ENCODE data around the gene CTU2. TPM values are rescaled to one million over a fixed set of nuclear protein-coding genes. Genes with fewer than 3 reads are reported as not detected.

The CTU2 gene
- polyA plus RNA-seq, 3 donors from 2014 or later = 21.4 to 23.0 (median 22.0) TPM

GRCh38 chr16:88716601-88717001, 10.3 kb downstream of the CTU2 start:
- H3K9me3 Mint-ChIP-seq = no peaks in the 10 kb centered on the region
- no peak overlapping the region for H3K4me3 Mint-ChIP-seq
- no peak overlapping the region for H3K27ac Mint-ChIP-seq
- peaks cover 3 to 5% (median 4%) of the 10 kb centered on the region in 3 donors for H3K36me3 Mint-ChIP-seq
- no peak for DNase-seq
- H3K27me3 Mint-ChIP-seq (ENCODE audit: low read depth in 3 of 3) = peaks cover 0 to 8% (median 1%) of the 10 kb centered on the region in 3 donors
- peaks cover 5 to 10% of the 10 kb centered on the region in 2 donors for H3K4me1 Mint-ChIP-seq

DNA sequence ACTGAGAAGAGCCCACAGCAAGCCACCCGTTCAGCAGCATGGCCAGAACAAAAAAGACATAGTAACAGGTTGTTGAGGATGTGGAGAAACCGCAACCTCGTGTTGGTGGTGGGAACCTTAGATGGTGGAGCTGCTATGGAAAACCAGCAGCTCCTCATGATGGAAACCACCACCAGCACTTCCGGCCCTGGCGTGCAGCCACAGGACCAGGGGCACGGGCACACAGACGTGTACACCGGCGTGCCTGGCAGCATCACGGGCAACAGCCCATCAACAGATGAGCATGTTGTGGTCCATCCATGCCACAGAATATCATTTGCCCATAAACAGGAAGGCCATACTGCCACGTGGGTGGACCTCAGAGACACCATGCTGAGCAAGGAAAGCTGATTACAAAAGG, 11.9 kb downstream of the CTU2 start:
- Mint-ChIP-seq H3K27ac (peak overlapping the region; percentile 45 to 74 (median 60)), H3K9me3 (no peaks in the 10 kb centered on the region), H3K36me3 (peaks cover 3 to 5% (median 4%) of the 10 kb centered on the region in 3 donors), H3K27me3 (ENCODE audit: low read depth in 3 of 3) (peaks cover 0 to 8% (median 0%) of the 10 kb centered on the region in 3 donors), H3K4me3 (no peak overlapping the region), H3K4me1 (peaks cover 5 to 8% of the 10 kb centered on the region in 2 donors)
- DNase-seq = peak; percentile 44 to 62 (median 55)

DNA sequence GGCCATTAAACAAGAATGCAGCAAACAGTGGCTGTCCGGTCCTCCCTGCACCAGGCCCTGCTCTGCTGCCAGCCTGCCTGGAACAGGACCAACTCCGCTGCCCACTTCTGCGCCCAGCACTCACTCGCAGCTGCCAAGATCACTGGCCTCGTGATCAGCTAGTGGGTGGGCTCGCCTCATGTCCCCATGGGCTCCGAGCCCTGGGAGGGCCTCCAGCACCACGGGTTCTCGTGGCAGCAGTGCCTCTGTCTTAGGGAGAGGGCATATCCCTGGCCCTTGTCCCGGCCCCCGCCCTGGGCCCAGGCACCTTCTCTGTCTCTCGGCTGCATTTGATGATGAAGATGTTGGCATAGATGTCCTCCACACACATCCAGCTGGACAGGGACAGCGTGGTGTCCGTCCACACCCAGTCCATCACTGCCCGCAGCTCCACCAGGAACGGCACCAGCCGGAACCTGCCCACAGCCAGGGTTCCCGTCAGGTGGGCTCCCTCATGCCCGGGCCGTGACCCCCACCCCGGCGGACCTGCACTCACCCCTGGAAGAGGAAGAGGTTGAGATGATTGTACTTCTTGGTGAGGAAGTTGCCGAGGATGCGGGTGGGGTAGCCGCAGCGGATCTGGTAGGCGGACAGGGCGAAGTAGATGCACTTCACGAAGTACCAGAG, 13.1 kb downstream of the CTU2 start:
- H3K4me1 Mint-ChIP-seq = peaks cover 5 to 8% of the 10 kb centered on the region in 2 donors
- DNase-seq = no peak
- peaks cover 0 to 8% (median 0%) of the 10 kb centered on the region in 3 donors for H3K27me3 Mint-ChIP-seq (ENCODE audit: low read depth in 3 of 3)
- no peak overlapping the region for H3K27ac Mint-ChIP-seq
- no peak overlapping the region for H3K4me3 Mint-ChIP-seq
- H3K9me3 Mint-ChIP-seq = no peaks in the 10 kb centered on the region
- H3K36me3 Mint-ChIP-seq = peaks cover 3 to 5% (median 4%) of the 10 kb centered on the region in 3 donors

DNA sequence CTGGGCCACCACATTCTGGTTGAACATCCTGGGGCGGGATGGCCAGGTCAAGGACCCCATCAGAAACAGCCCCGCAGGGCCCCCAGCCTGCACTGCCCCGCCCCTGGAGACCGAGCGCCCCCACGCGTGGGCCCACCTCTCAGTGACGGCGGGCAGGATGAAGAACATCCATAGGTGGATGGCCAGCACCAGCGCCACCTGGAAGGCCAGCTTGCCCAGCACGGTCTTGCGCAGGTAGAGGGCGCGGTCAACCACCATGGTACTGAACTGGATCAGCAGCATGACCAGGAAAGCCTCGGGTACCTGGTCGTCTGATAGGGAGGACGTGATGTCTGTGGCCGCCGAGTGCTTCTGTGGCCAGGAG, 13.6 kb downstream of the CTU2 start:
- Mint-ChIP-seq H3K27ac (no peak overlapping the region), H3K4me1 (peaks cover 5 to 8% of the 10 kb centered on the region in 2 donors), H3K36me3 (peaks cover 3 to 5% (median 4%) of the 10 kb centered on the region in 3 donors), H3K27me3 (ENCODE audit: low read depth in 3 of 3) (peaks cover 0 to 8% (median 0%) of the 10 kb centered on the region in 3 donors), H3K4me3 (no peak overlapping the region), H3K9me3 (no peaks in the 10 kb centered on the region)
- no peak for DNase-seq

- H3K27me3 Mint-ChIP-seq (ENCODE audit: low read depth in 3 of 3) = peaks cover 0 to 6% (median 0%) of the 10 kb centered on the region in 3 donors
Observed at GRCh38 chr16:88720396-88720970, 14.2 kb downstream of the CTU2 start.

GRCh38 chr16:88721236-88721635, 14.9 kb downstream of the CTU2 start:
- H3K27me3 Mint-ChIP-seq (ENCODE audit: low read depth in 3 of 3) = peaks cover 0 to 6% (median 0%) of the 10 kb centered on the region in 3 donors
- H3K4me3 Mint-ChIP-seq = no peak overlapping the region
- H3K36me3 Mint-ChIP-seq = peaks cover 3 to 5% (median 4%) of the 10 kb centered on the region in 3 donors
- no peak overlapping the region for H3K27ac Mint-ChIP-seq
- no peak for DNase-seq
- peaks cover 5 to 8% of the 10 kb centered on the region in 2 donors for H3K4me1 Mint-ChIP-seq
- no peaks in the 10 kb centered on the region for H3K9me3 Mint-ChIP-seq

More at GRCh38 chr16:88720396-88720970, 14.2 kb downstream of the CTU2 start:
- Mint-ChIP-seq H3K36me3 (peaks cover 3 to 5% (median 4%) of the 10 kb centered on the region in 3 donors), H3K4me1 (peaks cover 5 to 8% of the 10 kb centered on the region in 2 donors), H3K9me3 (no peaks in the 10 kb centered on the region), H3K4me3 (no peak overlapping the region), H3K27ac (peak overlapping the region in 1 of 6 donors; percentile 36)
- DNase-seq = no peak

DNA sequence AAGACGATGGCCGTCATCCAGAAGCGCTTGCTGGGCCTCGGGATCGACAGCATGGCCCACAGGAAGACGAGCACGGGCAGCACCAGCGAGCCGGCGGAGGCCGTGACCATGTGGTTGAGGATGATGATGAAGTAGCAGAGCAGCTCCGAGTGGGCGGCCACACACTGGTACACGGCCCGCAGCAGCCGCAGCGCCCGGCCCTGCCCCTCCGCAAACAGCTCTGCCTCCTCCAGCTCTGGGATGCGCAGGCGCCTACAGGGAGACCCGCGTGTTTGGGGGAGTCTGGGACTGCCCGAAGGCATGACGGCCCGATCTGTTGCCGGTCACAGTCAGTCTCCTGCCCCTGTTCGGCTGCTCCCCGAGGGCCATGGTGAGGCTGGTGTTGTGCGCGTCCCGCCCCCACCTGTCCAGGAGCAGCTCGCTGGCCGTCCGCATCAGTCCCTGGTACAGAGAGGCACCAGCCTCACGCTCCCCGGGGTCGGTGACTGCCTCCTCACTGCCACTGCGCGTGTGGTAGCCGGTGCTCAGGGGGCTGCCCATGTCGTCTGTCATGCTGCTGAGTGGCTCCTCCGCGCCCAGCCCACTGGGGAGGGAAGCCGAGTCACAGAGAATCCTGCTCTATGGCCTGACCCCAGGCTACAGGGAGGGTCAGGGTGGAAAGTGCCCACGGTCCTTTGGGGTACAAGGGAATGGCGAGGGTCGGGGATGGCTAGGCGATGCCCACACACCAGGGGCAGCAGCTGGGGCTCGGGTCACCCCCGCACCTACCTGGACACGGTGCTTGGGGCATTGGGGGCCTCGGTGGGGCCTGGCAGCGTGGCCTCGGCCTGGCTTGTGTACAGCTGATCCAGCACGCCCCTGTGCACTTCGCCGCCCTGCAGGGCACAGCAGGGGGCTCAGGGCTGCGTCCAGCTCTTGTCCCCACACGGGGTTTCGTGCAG, 15.8 kb downstream of the CTU2 start:
- no peak overlapping the region for H3K4me3 Mint-ChIP-seq
- H3K36me3 Mint-ChIP-seq = peaks cover 3 to 4% (median 3%) of the 10 kb centered on the region in 3 donors
- H3K27ac Mint-ChIP-seq = no peak overlapping the region
- H3K9me3 Mint-ChIP-seq = no peaks in the 10 kb centered on the region
- peaks cover 0 to 4% (median 0%) of the 10 kb centered on the region in 3 donors for H3K27me3 Mint-ChIP-seq (ENCODE audit: low read depth in 3 of 3)
- DNase-seq = no peak
- H3K4me1 Mint-ChIP-seq = peaks cover 5 to 8% of the 10 kb centered on the region in 2 donors

DNA sequence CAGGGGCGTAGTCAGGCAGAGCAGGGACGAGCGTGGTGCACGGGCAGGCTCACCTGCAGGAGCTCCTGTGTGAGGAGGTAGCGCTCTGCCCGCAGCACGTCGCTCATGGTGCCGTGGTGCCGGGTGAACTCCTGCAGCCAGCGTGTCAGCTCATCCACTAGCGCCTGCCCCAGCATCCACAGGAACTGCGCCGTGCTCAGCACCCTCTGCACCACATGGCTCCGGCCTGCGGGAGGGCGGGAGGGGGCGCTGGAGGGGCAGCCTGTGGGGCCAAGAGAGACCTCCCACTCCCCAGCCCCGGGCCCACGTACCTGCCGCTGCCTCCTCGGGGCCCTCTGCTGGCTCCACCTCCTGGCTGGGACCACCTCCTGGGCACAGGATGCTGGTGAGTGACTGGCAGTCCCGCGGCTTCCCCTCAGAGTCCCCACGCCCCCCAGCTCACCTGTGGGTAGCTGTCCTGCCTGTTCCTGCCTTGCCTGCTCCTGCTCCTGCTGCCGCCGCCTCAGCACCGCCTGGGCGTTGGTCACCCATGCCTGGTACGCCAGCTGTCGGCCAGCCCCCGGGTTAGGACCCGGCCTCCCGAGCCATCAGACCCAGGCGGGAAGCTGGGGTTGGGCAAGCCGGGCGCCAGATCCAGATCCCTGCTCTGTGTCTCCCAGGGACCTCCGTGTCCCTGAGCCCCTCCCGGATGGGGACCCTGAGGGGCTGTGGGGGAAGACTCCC, 16.6 kb downstream of the CTU2 start:
- Mint-ChIP-seq H3K4me3 (no peak overlapping the region), H3K9me3 (no peaks in the 10 kb centered on the region), H3K27ac (no peak overlapping the region), H3K36me3 (no peaks in the 10 kb centered on the region), H3K4me1 (peaks cover 4 to 5% of the 10 kb centered on the region in 2 donors), H3K27me3 (ENCODE audit: low read depth in 3 of 3) (peaks cover 0 to 2% (median 0%) of the 10 kb centered on the region in 3 donors)
- DNase-seq = no peak

GRCh38 chr16:88723507-88723887, 17.2 kb downstream of the CTU2 start:
- Mint-ChIP-seq H3K36me3 (no peaks in the 10 kb centered on the region), H3K4me1 (no peaks in the 10 kb centered on the region), H3K4me3 (no peak overlapping the region), H3K27ac (no peak overlapping the region), H3K9me3 (no peaks in the 10 kb centered on the region), H3K27me3 (ENCODE audit: low read depth in 3 of 3) (peaks cover 0 to 2% (median 0%) of the 10 kb centered on the region in 3 donors)
- DNase-seq = no peak

DNA sequence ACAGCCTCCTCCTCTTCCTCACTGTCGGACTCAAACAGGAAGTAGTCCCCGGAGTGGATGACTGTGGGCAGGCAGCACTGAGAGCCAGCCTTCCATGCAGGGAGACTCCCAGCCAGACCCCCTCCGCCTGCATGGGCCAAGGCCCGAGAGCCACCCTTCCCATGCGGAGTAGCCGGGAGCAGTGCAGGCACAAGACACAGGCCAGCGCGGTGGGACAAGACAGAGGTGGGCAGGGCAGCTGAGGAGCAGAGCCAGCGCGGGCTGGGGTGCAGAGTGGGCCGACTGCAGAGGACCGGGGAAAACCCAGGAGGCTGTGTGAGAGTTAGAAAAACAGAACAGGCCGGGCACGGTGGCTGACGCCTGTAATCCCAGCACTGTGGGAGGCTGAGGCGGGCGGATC, 17.6 kb downstream of the CTU2 start:
- H3K4me3 Mint-ChIP-seq = no peak overlapping the region
- no peaks in the 10 kb centered on the region for H3K36me3 Mint-ChIP-seq
- peaks cover 0 to 2% (median 0%) of the 10 kb centered on the region in 3 donors for H3K27me3 Mint-ChIP-seq (ENCODE audit: low read depth in 3 of 3)
- no peak overlapping the region for H3K27ac Mint-ChIP-seq
- no peaks in the 10 kb centered on the region for H3K9me3 Mint-ChIP-seq
- DNase-seq = no peak
- no peaks in the 10 kb centered on the region for H3K4me1 Mint-ChIP-seq

DNA sequence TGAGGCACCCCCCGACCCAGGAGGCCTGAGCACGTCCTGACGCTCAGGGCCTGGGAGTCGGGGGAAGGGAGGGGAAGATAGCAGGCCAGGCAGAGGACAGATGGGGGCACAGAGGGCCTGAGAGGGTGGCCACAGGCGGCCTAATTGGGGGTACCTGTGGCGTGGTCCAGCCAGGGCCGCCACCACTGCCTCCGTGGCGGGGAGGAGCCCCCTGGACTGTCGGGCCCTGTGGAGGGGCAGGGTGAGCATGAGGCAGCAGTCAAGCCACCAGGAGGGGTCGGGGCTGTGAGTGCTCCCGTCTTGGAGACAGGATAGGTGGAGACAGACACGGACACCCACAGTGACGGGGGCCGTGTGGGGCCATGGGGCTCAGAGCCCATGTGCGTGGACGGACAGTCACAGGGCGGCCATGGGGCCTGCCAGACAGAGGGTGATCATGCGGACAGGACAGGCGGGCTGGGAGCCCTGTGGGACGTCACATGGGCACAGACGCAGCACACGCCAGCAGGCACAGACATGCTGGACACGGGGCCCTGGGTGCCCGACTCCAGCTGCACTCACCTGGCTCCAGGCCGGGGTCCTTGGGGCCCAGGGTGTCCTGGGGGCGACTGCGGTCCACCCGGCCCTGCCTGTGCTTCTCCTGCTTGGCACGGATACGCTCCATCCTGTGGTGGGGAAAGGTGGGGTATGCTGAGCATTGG, 18.7 kb downstream of the CTU2 start:
- no peaks in the 10 kb centered on the region for H3K4me1 Mint-ChIP-seq
- H3K4me3 Mint-ChIP-seq = no peak overlapping the region
- peaks cover 0 to 3% (median 0%) of the 10 kb centered on the region in 3 donors for H3K36me3 Mint-ChIP-seq
- H3K9me3 Mint-ChIP-seq = no peaks in the 10 kb centered on the region
- DNase-seq = no peak
- H3K27ac Mint-ChIP-seq = no peak overlapping the region
- H3K27me3 Mint-ChIP-seq (ENCODE audit: low read depth in 3 of 3) = peaks cover 0 to 2% (median 2%) of the 10 kb centered on the region in 3 donors

- Mint-ChIP-seq H3K27me3 (ENCODE audit: low read depth in 3 of 3) (peaks cover 0 to 2% (median 0%) of the 10 kb centered on the region in 3 donors), H3K27ac (peak overlapping the region in 1 of 6 donors; percentile 40)
Observed at GRCh38 chr16:88725609-88726407, 19.5 kb downstream of the CTU2 start.

More at GRCh38 chr16:88725609-88726407, 19.5 kb downstream of the CTU2 start:
- no peaks in the 10 kb centered on the region for H3K9me3 Mint-ChIP-seq
- DNase-seq = peak in 1 of 3 donors; percentile 27
- no peak overlapping the region for H3K4me3 Mint-ChIP-seq
- peaks cover 0 to 3% (median 0%) of the 10 kb centered on the region in 3 donors for H3K36me3 Mint-ChIP-seq
- H3K4me1 Mint-ChIP-seq = no peaks in the 10 kb centered on the region

All from immature natural killer cell (primary cell).